Nephron (organoid): ENCODE measurements around the gene KCNMA1.

Experiments used
- H3K27ac Mint-ChIP-seq, 3 experiments: 2 replicates each; pipeline ENCODE4 v1.8.0; 2020; ENCODE audit warnings: mixed read lengths in 3 of 3, mild to moderate bottlenecking in 2 of 3, moderate library complexity in 1 of 3
- H3K27me3 Mint-ChIP-seq: 2 replicates; pipeline ENCODE4 v1.8.0; 2021; ENCODE audit warnings: low read depth, mild to moderate bottlenecking, moderate library complexity, mixed read lengths
- H3K36me3 Mint-ChIP-seq: 2 replicates; pipeline ENCODE4 v1.8.0; 2020; ENCODE audit warnings: low read depth, mixed read lengths
- H3K4me1 Mint-ChIP-seq: 2 replicates; pipeline ENCODE4 v1.8.0; 2020; ENCODE audit warnings: mixed read lengths
- H3K4me3 Mint-ChIP-seq, 3 experiments: 2 replicates each; pipeline ENCODE4 v1.8.0; 2020; ENCODE audit warnings: mild to moderate bottlenecking in 3 of 3, mixed read lengths in 3 of 3, moderate library complexity in 2 of 3
- H3K9me3 Mint-ChIP-seq: 2 replicates; pipeline ENCODE4 v1.8.0; 2020; ENCODE audit warnings: mixed read lengths
- CTCF ChIP-seq, 3 experiments: fragments of 200-600 bp; sonication (generic); IDR thresholded peaks; one replicate each; pipeline ENCODE4 v1.5.0; 2021; ENCODE audit warnings: antibody characterized with exemption in 3 of 3; ENCODE audit not compliant: unreplicated experiment in 3 of 3

Gene KCNMA1

GRCh38 chr10:77518910-77519274 lies 118.7 kb downstream of the KCNMA1 start:
- Mint-ChIP-seq H3K4me3 (no peak overlapping the region), H3K36me3 (no peaks in the 10 kb centered on the region), H3K9me3 (no peaks in the 10 kb centered on the region), H3K4me1 (peaks cover 46% of the 10 kb centered on the region), H3K27ac (no peak overlapping the region), H3K27me3 (peaks cover 4% of the 10 kb centered on the region)
- no peak for TF ChIP-seq CTCF (IDR thresholded peaks at IDR 0.05; ENCODE audit: unreplicated experiment in 3 of 3)

- TF ChIP-seq CTCF (IDR thresholded peaks at IDR 0.05; ENCODE audit: unreplicated experiment in 3 of 3): no peak
- no peaks in the 10 kb centered on the region for H3K36me3 Mint-ChIP-seq
- no peaks in the 10 kb centered on the region for H3K9me3 Mint-ChIP-seq
- H3K27ac Mint-ChIP-seq: no peak overlapping the region
- H3K27me3 Mint-ChIP-seq: peaks cover 4% of the 10 kb centered on the region
- peaks cover 46% of the 10 kb centered on the region for H3K4me1 Mint-ChIP-seq
- H3K4me3 Mint-ChIP-seq: no peak overlapping the region
These were observed 119.2 kb downstream of the KCNMA1 start for GRCh38 chr10:77518241-77518909.

GRCh38 chr10:77516575-77516974 lies 121.0 kb downstream of the KCNMA1 start:
- peaks cover 4% of the 10 kb centered on the region for H3K27me3 Mint-ChIP-seq
- no peak overlapping the region for H3K4me3 Mint-ChIP-seq
- TF ChIP-seq CTCF (IDR thresholded peaks at IDR 0.05; ENCODE audit: unreplicated experiment in 3 of 3): no peak
- H3K27ac Mint-ChIP-seq: peak overlapping the region in 1 of 3 experiments; percentile 44
- peaks cover 51% of the 10 kb centered on the region for H3K4me1 Mint-ChIP-seq
- H3K36me3 Mint-ChIP-seq: no peaks in the 10 kb centered on the region
- H3K9me3 Mint-ChIP-seq: no peaks in the 10 kb centered on the region

GRCh38 chr10:77514870-77515269 lies 122.7 kb downstream of the KCNMA1 start:
- peaks cover 63% of the 10 kb centered on the region for H3K4me1 Mint-ChIP-seq
- no peak overlapping the region for H3K4me3 Mint-ChIP-seq
- no peak for TF ChIP-seq CTCF (IDR thresholded peaks at IDR 0.05; ENCODE audit: unreplicated experiment in 3 of 3)
- peak overlapping the region in 2 of 3 experiments; percentile 35 to 82 for H3K27ac Mint-ChIP-seq
- no peaks in the 10 kb centered on the region for H3K9me3 Mint-ChIP-seq
- no peaks in the 10 kb centered on the region for H3K36me3 Mint-ChIP-seq
- no peaks in the 10 kb centered on the region for H3K27me3 Mint-ChIP-seq

GRCh38 chr10:77513781-77514331 lies 123.8 kb downstream of the KCNMA1 start:
- peak overlapping the region; percentile 34 to 73 (median 50) for H3K27ac Mint-ChIP-seq
- no peaks in the 10 kb centered on the region for H3K27me3 Mint-ChIP-seq
- H3K4me1 Mint-ChIP-seq: peaks cover 58% of the 10 kb centered on the region
- H3K9me3 Mint-ChIP-seq: no peaks in the 10 kb centered on the region
- H3K4me3 Mint-ChIP-seq: no peak overlapping the region
- H3K36me3 Mint-ChIP-seq: no peaks in the 10 kb centered on the region
- TF ChIP-seq CTCF (IDR thresholded peaks at IDR 0.05; ENCODE audit: unreplicated experiment in 3 of 3): no peak

GRCh38 chr10:77513220-77513619 lies 124.4 kb downstream of the KCNMA1 start:
- Mint-ChIP-seq H3K4me1 (peaks cover 62% of the 10 kb centered on the region), H3K9me3 (no peaks in the 10 kb centered on the region), H3K27ac (peak overlapping the region; percentile 34 to 73 (median 50)), H3K27me3 (no peaks in the 10 kb centered on the region), H3K4me3 (no peak overlapping the region), H3K36me3 (no peaks in the 10 kb centered on the region)
- no peak for TF ChIP-seq CTCF (IDR thresholded peaks at IDR 0.05; ENCODE audit: unreplicated experiment in 3 of 3)
